ENCODE results near the gene SLC38A3. TPM values are rescaled to one million over a fixed set of nuclear protein-coding genes. Genes with fewer than 3 reads are reported as not detected.
"Not testable (repeated sequence)": the region's sequence is repeated elsewhere in the genome, so short reads cannot be mapped to it uniquely, and the experiment has no call there.

SLC38A3 gene
- total RNA-seq, 2 donors from 2014 or later: not detected

DNA sequence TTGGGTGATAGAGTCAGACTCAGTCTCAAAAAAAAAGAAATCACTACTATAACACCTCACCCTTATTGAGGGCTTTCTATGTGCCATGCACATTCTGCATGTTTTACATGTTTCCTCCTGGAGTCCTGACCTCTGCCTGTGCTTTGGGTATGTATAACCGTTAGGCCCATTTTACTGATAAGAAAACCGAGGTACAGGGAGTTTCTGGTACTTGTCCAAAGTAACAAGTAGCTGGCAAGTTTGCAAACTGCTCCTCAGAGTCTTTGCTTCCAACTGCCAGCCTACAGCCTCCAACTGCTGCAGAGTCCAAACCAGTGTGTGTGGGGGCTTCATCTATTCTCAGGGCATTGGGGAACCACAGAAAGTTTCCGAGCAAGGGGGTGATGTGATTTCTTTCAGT is 27.2 kb downstream of the SLC38A3 start:
- DNase-seq (ENCODE audit: low spot score in 2 of 2): no peak
- H3K27ac Mint-ChIP-seq: no peak overlapping the region
- ATAC-seq: no peak
- no peaks in the 10 kb centered on the region for H3K9me3 Mint-ChIP-seq
- H3K36me3 Mint-ChIP-seq: peaks cover 9 to 11% of the 10 kb centered on the region in 2 donors

DNA sequence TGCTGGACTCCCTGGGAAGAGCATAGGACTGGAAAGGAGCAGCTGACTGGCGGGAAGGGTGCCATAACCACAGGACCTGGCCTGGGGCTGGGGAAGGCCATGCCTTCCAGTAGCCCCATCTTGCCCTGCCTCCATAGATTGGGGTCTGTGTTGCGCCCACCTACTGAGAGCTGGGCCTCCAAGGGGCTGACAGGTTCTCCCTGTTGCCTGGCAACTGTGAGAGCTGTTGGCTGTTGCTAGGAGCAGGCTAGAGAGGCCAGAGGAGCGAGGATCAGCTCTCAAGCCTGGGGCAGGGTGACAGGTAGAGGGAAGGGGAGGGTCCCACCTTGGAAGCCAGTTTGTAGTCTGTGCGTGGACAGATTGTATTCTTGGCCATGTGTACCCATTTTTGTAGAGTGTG is 28.1 kb downstream of the SLC38A3 start:
- no peak for ATAC-seq
- H3K36me3 Mint-ChIP-seq: peaks cover 15 to 20% of the 10 kb centered on the region in 2 donors
- no peaks in the 10 kb centered on the region for H3K9me3 Mint-ChIP-seq
- no peak for DNase-seq (ENCODE audit: low spot score in 2 of 2)
- peak overlapping the region in 1 of 2 donors; percentile 39 for H3K27ac Mint-ChIP-seq

DNA sequence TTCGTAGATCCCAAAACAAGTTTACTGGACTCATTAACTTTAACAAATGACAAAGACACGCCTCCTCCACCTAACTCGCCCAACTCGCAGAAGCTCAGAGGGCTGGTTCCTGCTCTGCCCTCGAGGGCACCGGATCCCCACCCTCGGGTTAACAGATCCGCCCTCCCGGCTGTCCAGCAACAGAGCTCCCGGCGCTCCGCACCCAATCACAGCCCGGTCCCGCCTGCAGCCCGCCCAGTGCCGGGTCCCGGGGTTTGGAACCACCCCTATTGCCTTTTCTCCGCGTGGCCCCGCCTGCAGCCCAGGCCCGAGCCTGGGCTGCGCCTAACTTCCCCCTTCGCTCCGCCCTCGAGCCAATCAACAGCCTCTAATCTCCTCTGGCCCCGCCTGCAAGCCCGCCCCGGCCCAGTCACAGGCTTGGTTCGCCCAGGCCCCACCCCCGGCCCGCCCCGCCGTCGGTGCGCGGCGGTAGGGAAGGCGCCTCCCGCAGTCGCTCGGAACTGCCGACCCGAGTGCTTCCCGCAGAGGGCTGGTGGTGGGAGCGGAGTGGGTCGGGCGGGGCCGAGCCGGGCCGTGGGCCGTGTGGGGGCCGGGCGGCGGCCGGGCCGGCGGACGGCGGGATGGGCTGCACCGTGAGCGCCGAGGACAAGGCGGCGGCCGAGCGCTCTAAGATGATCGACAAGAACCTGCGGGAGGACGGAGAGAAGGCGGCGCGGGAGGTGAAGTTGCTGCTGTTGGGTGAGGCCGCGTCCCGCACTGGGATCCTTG is 30.8 kb downstream of the SLC38A3 start, which contains the start of gene GNAI2:
GNAI2 (plus strand) TSS at position 489 of the 768 bp plus-strand sequence; CDS start at position 621, 132 bp downstream.
- ATAC-seq (peak; percentile 91 to 94), DNase-seq (ENCODE audit: low spot score in 2 of 2) (peak; percentile 99)
- Mint-ChIP-seq H3K27ac (peak within 1 kb of the TSS; percentile 91 to 98), H3K9me3 (no peaks in the 10 kb centered on the region), H3K36me3 (peaks cover 21 to 28% of the 10 kb centered on the region in 2 donors)

DNA sequence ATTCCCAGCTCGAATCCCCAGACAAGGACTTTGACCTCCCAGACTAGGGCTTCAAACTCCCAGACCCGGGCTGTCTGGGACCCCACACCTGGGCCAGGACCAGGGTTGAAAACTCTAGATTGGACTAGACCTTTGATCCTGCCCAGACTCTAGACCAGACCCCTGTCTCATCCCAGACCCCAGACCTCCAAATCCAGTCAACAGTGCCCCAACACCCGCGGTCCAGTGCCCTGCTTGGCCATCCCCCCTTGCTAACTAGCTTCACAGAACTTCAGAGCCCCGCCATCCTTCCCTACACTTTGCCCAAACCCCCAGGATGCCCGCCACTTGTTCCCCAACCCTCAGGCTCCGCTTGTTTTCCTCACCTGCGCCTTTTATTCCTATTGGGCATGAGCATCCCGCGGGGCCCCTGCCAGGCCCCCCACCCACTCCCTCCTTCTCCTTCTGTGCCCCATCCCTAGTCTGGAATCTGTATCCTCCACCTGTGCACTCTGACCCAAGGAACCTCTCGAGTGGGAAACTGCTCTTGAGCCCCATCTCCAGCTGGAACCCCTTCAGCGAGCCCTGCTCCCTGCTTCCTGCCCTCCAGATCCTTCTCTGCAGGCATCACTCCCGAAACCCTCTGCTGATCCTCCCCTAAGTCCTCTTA is 31.5 kb downstream of the SLC38A3 start:
- Mint-ChIP-seq H3K9me3 (no peaks in the 10 kb centered on the region), H3K36me3 (peaks cover 21 to 28% of the 10 kb centered on the region in 2 donors), H3K27ac (peak overlapping the region; percentile 91 to 98)
- no peak for ATAC-seq
- no peak for DNase-seq (ENCODE audit: low spot score in 2 of 2)

DNA sequence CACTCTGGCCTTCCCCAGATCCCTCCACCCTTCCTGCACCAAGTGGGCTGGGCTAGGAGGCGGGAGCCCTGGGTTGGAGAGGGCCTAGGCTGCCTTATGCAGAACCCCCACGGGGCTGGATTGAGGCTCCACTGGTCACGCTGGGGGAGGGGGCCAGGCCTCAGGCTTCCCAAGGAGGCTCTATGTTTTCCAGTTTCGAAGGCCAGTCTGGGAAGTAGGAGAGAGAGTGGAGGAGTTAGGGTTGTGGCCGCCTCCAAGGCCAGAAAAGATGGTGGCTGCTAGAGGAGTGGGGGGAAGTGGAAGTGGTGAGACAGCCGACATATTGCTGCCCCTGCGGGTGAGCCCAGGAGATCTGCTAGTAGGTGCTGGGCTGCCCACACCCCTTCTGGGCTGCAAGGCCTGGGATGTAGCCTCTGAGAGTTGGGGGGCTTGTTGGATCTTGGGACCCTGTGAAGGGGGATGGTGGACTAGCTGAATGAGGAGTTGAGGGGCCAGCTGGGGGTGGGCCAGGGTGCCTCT is 32.1 kb downstream of the SLC38A3 start:
- H3K36me3 Mint-ChIP-seq: peaks cover 21 to 28% of the 10 kb centered on the region in 2 donors
- DNase-seq (ENCODE audit: low spot score in 2 of 2): no peak
- ATAC-seq: no peak
- H3K9me3 Mint-ChIP-seq: no peaks in the 10 kb centered on the region
- peak overlapping the region; percentile 91 to 98 for H3K27ac Mint-ChIP-seq

DNA sequence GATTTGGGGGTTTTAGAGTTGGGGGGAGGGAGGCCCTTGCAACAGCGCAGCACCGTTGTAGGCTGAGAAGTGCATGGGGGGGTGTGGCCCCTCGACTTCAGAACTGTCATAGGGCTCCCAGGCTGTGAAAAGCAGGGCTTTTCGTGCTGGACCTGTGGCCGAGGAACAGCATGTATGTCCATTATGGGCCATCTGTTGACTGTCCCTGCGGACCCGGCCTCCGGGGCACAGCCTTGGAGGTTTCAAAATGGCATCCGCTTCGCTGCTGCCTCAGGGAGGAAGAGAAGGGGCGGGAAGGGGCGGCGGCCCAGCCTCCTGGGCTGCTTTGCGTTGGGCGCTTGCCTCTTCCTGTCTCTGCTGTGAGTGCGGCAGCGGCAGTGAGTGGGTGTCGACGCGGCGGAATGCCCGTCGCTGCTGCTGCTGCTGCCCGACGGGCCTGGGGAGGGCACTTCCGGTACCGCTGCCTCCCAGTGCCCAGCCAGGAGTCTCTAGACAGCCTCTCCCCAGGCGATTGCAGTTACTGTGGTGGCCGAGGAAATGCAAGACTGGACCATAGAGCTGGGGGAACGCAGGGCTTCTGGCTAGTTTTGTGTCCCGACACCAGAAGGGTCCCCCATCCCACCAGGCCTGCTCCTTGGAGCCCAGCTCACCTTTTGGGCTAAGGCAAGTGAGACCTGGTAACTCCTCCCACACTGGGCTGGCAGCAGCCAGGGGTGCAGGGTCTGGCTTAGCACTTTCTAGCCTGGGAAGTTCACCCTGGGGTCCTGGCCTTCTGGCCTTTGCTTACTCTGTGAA is 32.9 kb downstream of the SLC38A3 start:
- H3K36me3 Mint-ChIP-seq: peaks cover 21 to 28% of the 10 kb centered on the region in 2 donors
- ATAC-seq (peak; percentile 50 to 61), DNase-seq (ENCODE audit: low spot score in 2 of 2) (peak; percentile 86 to 87)
- no peaks in the 10 kb centered on the region for H3K9me3 Mint-ChIP-seq
- H3K27ac Mint-ChIP-seq: peak overlapping the region; percentile 91 to 98

DNA sequence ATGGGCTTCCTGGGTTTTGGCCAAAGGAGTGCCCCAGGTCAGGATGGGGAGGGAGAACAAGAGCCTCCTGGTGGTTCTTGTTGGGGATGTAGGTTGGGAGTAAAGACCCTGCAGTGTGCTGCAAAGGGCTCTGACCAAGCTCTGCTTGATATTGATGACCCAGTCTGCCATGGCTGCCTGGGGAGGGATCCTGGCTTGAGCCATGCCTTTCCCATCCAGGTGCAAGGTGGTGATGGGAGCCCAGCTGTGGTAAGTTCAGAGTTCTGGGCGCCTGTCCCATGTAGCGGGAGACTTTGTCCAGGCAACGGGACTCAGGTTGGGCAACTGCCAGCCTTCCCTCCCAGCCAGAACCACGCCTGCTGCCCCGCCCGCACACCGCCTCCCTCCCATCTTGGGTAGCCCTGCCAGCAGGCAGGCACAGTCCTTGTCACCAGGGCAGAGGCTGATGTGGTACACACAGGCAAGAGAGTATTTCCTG is 33.5 kb downstream of the SLC38A3 start:
- DNase-seq (ENCODE audit: low spot score in 2 of 2) (no peak), ATAC-seq (no peak)
- Mint-ChIP-seq H3K27ac (peak overlapping the region; percentile 91 to 98), H3K36me3 (peaks cover 21 to 28% of the 10 kb centered on the region in 2 donors), H3K9me3 (no peaks in the 10 kb centered on the region)

DNA sequence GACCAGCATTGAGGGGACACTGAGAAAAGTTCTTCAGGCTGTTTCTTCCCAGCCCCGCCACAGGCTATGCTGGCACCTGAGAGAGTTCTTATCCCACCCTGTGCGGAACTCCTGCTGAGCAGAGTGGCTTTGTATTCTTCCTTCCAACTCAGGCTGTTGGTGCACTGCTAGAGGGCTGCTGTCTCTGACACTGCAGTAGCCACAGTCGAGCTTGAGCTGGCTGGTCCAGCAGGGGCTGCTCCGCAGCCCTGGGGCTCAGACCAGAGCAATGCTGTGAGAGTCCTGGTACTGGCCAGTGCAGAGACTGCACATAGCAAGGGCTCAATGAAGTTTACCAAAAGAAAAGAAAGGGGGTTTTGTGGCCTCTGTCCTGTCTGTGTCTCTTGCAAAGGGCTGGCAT is 34.6 kb downstream of the SLC38A3 start:
- DNase-seq (ENCODE audit: low spot score in 2 of 2) (no peak), ATAC-seq (no peak)
- H3K27ac Mint-ChIP-seq: peak overlapping the region; percentile 90 to 98
- peaks cover 21 to 28% of the 10 kb centered on the region in 2 donors for H3K36me3 Mint-ChIP-seq
- H3K9me3 Mint-ChIP-seq: no peaks in the 10 kb centered on the region

DNA sequence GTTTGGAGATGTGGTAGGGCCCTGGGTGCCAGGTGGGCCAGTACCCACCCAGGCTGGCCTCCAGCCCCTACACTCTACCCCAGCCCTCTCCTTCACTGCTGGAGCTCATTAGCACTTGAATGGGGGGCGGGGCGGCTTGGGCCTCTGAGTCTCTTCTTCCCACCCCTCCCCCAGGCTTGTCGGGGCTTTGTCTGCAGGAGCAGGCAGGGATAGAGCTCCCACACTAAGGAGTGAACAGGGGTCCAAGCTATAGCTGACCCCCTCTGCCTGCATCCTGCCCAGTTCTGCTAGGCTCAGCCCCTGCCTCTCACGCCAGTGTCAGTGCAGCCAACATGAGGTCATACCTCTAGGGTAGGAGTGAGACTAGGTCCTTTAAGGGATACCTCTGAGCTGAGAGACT is 36.1 kb downstream of the SLC38A3 start:
- H3K36me3 Mint-ChIP-seq: peaks cover 21 to 28% of the 10 kb centered on the region in 2 donors
- DNase-seq (ENCODE audit: low spot score in 2 of 2): no peak
- no peaks in the 10 kb centered on the region for H3K9me3 Mint-ChIP-seq
- no peak for ATAC-seq
- peak overlapping the region; percentile 90 to 91 for H3K27ac Mint-ChIP-seq

DNA sequence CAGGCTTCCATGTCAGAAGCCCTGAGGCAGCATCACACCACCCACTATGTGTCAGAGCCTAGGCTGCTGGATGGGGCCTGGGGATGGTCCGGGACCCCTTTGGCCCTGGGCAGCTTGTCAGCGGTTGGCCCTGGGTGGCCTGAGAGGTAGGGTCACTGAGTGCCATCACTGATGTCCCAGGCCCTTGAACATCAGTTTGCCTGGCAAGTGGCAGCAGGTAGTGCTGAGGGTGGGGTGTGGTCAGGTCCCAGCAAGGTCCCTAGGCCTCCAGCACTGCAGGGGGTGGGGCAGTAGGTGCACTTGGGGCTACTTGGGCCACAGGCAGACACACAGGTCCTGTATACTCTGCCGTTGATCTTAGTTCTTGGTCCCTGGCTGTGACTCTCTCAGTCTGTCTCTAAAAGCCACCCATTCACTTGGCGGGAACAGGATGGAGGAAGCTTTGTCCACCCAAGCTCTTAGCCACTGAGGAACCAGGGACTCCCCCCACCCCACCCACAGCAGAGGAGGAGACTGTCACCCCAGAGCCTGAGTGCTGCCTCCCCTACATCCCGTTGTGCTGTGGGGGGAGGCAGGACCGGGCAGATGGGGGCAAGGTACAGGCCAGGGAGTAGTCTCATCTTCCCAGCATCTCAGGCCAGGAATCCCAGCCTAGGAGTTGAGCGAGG is 36.8 kb downstream of the SLC38A3 start:
- no peak for ATAC-seq
- H3K9me3 Mint-ChIP-seq: no peaks in the 10 kb centered on the region
- DNase-seq (ENCODE audit: low spot score in 2 of 2): no peak
- peaks cover 16 to 23% of the 10 kb centered on the region in 2 donors for H3K36me3 Mint-ChIP-seq
- peak overlapping the region; percentile 82 to 90 for H3K27ac Mint-ChIP-seq

DNA sequence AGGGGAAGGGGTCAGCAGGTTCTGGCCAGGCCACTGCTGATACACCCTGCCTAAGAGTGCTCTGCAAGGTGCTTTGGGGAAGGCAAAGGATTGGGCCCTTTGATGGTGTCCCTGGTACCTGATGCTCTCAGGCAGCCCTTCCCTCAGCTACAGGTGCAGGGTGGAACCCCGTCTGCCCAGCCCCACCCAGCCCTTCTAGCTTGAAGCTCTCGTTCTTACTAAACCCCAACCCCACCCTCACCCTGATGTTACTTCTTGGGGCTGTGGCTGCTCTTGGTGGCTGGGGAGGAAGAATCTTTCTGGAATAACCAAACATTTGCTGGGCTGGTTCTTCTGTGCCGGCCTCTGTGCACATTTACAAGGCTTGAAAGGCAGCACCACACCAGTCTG is 37.3 kb downstream of the SLC38A3 start:
- Mint-ChIP-seq H3K27ac (peak overlapping the region; percentile 90 to 97), H3K9me3 (no peaks in the 10 kb centered on the region), H3K36me3 (peaks cover 11 to 22% of the 10 kb centered on the region in 2 donors)
- ATAC-seq (no peak), DNase-seq (ENCODE audit: low spot score in 2 of 2) (no peak)

DNA sequence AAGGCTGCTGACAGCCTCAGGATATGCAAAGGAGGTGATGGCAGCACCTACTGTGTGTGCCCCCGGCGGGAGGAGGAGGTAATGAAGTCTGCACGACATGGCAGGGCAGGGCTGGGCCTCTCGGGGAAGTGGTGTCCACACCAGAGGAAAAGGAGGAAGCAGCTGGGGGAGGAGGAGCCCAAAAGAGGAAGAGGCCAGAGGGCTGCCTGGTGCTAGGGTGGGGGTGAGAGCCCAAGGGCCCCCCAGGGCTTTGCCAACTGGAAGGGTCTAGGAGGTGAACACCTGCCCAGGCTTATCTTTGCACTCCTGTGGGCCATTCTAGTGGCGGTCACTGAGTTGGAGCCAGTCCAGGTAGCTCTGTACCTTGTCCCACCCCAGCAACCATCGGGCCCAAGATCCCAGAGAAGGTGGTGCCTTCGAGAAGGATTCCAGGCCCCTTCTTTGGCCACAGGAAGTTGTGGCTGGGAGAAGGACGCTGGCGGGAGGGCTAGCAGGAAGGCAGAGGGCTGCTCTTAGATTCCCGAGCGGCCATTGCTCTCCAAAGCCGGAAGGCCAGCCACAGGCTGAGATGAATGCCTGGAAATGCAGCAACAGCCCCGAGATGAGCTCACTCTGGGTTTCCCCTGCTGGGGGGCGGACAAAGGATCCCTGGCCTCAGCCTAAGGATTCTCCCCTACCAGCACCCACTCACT is 37.9 kb downstream of the SLC38A3 start:
- ATAC-seq: peak in 1 of 2 donors; percentile 27
- Mint-ChIP-seq H3K9me3 (no peaks in the 10 kb centered on the region), H3K27ac (peak overlapping the region; percentile 90 to 97), H3K36me3 (peaks cover 6 to 15% of the 10 kb centered on the region in 2 donors)
- DNase-seq (ENCODE audit: low spot score in 2 of 2): peak in 1 of 2 donors; percentile 77

DNA sequence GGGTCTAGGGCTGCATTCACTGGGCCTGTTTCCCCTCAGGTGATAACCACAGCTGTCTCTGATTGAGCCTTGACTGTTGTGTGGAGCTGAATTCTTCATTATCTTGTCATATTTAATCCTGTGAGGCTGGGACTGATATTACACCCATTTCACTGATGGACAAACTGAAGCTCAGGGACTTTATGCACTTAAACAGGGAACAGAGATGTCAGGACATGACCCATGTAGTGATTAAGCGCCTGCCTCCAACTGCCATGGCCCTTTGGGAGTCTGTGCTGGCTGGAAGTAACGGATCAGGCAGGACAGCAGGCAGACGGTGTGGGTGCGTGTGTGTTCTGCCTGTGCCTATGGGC is 38.4 kb downstream of the SLC38A3 start:
- peak overlapping the region; percentile 75 to 90 for H3K27ac Mint-ChIP-seq
- peaks cover 6 to 13% of the 10 kb centered on the region in 2 donors for H3K36me3 Mint-ChIP-seq
- no peaks in the 10 kb centered on the region for H3K9me3 Mint-ChIP-seq
- no peak for ATAC-seq
- DNase-seq (ENCODE audit: low spot score in 2 of 2): no peak

DNA sequence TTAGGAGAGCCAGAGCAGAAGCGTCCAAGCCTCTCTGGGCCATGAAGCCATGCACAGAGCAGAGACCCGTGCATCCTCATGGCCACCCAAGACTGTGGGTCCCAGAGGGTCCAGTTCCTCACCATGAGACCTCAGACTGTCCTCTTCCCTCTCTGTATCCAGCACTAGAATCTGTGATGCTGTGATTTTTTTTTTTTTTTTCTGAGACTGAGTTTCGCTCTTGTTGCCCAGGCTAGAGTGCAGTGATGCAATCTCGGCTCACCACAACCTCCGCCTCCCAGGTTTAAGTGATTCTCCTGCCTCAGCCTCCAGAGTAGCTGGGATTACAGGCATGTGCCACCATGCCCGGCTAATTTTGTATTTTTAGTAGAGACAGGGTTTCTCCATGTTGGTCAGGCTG is 39.7 kb downstream of the SLC38A3 start:
- DNase-seq (ENCODE audit: low spot score in 2 of 2); ATAC-seq; H3K9me3 Mint-ChIP-seq; H3K36me3 Mint-ChIP-seq: not testable (repeated sequence)
- H3K27ac Mint-ChIP-seq: peak overlapping the region; percentile 87 to 90

DNA sequence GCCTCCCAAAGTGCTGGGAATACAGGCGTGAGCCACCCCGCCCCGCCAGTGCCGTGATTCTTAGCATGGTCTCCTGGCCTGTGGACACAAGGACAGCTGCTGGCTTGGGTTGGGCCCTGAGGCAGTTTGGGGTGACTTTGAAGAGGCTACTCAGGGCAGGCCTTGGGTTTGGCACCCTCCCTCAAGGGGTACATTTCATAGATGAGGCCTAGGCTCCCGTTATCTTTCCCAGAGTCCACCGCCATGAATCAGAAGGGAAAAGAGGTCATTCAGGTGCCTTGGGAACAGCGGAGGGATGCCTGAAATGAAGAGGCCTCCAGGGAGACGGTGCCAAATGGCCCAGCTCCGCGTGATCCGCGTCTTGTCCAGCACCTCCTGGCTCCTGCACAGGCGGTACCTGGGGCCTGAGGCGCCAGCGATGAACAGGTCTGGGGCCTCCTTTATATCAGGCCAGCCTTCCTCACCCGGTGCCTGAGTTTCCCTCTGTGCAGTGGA is 40.2 kb downstream of the SLC38A3 start:
- no peak for DNase-seq (ENCODE audit: low spot score in 2 of 2)
- Mint-ChIP-seq H3K36me3 (peaks cover 0 to 9% of the 10 kb centered on the region in 2 donors), H3K27ac (peak overlapping the region; percentile 87 to 90), H3K9me3 (no peaks in the 10 kb centered on the region)
- ATAC-seq: no peak

Measured in activated naive CD4-positive, alpha-beta T cell treated with anti-CD3 and anti-CD28 coated beads, Interleukin-2, amount 50 U/mL, for 72 hours (primary cell).